K562 (cell line): ENCODE results near the gene FRYL. TPM values are rescaled to one million over a fixed set of nuclear protein-coding genes. Genes with fewer than 3 reads are reported as not detected.
A peak's percentile ranks its signal among the peaks of the same experiment; 100 is the strongest.

Source experiments
- CBX3 ChIP-seq, 2 experiments: IDR thresholded peaks; 1 replicate in 1 of 2; 2 replicates in 1 of 2; pipeline ENCODE4 v1.6.1; 2012; ENCODE audit warnings: inconsistent platforms in 2 of 2, low read length in 2 of 2, borderline replicate concordance in 1 of 2, control low read depth in 1 of 2
- DACH1 ChIP-seq: fragments of 450-650 bp; IDR thresholded peaks from 2 replicates; pipeline ENCODE4 v1.6.1; 2018; ENCODE audit not compliant: partially characterized antibody
- DPF2 ChIP-seq: fragments of 450-650 bp; IDR thresholded peaks from 2 replicates; pipeline ENCODE4 v1.6.1; 2016
- E2F8 ChIP-seq: fragments of 450-650 bp; IDR thresholded peaks from 2 replicates; pipeline ENCODE4 v1.7.1; 2018; ENCODE audit warnings: mild to moderate bottlenecking, low read depth; ENCODE audit not compliant: partially characterized antibody
- EHMT2 ChIP-seq: fragments of 450-650 bp; IDR thresholded peaks from 2 replicates; pipeline ENCODE4 v1.6.1; 2018; ENCODE audit warnings: antibody characterized with exemption
- FUS ChIP-seq: fragments of 200-400 bp; formaldehyde crosslinking; optimal IDR thresholded peaks from 2 replicates; pipeline ENCODE3; 2017; ENCODE audit warnings: low read depth, low read length
- HDAC1 ChIP-seq, 2 experiments: fragments of 450-650 bp; IDR thresholded peaks; 2 replicates each; pipeline ENCODE4 v1.6.1; 2016 to 2017; ENCODE audit warnings: inconsistent platforms in 1 of 2, mild to moderate bottlenecking in 1 of 2, moderate library complexity in 1 of 2
- HOXB6 ChIP-seq: fragments of 250-450 bp; sonication (Bioruptor Pico); IDR thresholded peaks from 2 replicates; pipeline ENCODE4 v1.5.1; 2022; ENCODE audit warnings: mild to moderate bottlenecking, borderline replicate concordance
- JUND ChIP-seq, 2 experiments: IDR thresholded peaks; 2 replicates in 1 of 2; 3 replicates in 1 of 2; pipeline ENCODE4 v1.6.1; 2011; ENCODE audit warnings: borderline replicate concordance in 2 of 2, low read depth in 2 of 2, low read length in 2 of 2, improper control_type of control experiment in 1 of 2, missing biosample characterization in 1 of 2, missing genetic modification characterization in 1 of 2, missing genetic modification reagents in 1 of 2
- MCM7 ChIP-seq, 2 experiments: fragments of 450-650 bp; IDR thresholded peaks; 2 replicates each; pipeline ENCODE4 v1.6.1; 2016 to 2018
- MLX ChIP-seq, 2 experiments: fragments of 450-650 bp in 1 of 2; sonication (generic) in 1 of 2; formaldehyde crosslinking; conservative IDR thresholded peaks; 2 replicates each; pipeline versions ENCODE4 v1.4.0 to v1.8.1; 2020 to 2022; ENCODE audit warnings: mild to moderate bottlenecking in 1 of 2, missing genetic modification reagents in 1 of 2
- NCOA1 ChIP-seq: fragments of 450-650 bp; IDR thresholded peaks from 2 replicates; pipeline ENCODE4 v1.6.1; 2016; ENCODE audit warnings: low read depth
- PATZ1 ChIP-seq: fragments of 250-450 bp; sonication (Bioruptor Pico); IDR thresholded peaks from 2 replicates; pipeline ENCODE4 v1.5.0; 2020; ENCODE audit warnings: mild to moderate bottlenecking, borderline replicate concordance
- RBM25 ChIP-seq: fragments of 200-400 bp; formaldehyde crosslinking; IDR thresholded peaks from 2 replicates; pipeline ENCODE4 v1.6.1; 2018; ENCODE audit warnings: low read length, low read depth, moderate library complexity; ENCODE audit not compliant: severe bottlenecking
- SP2 ChIP-seq: IDR thresholded peaks from 2 replicates; pipeline ENCODE4 v1.6.1; 2011; ENCODE audit warnings: mild to moderate bottlenecking, low read depth, low read length, moderate library complexity; ENCODE audit not compliant: poor library complexity, severe bottlenecking; ENCODE audit errors: extremely low read depth
- ZNF324 ChIP-seq: fragments of 250-450 bp; sonication (Bioruptor Pico); IDR thresholded peaks from 2 replicates; pipeline ENCODE4 v1.4.0; 2020; ENCODE audit warnings: mild to moderate bottlenecking
- ZNF75A ChIP-seq: fragments of 450-650 bp; formaldehyde crosslinking; IDR thresholded peaks from 2 replicates; pipeline ENCODE4 v1.4.0; 2020; ENCODE audit warnings: mild to moderate bottlenecking
- polyA plus RNA-seq, 8 experiments: library from polyadenylated mRNA; depleted of rRNA in 4 of 8; stranded (reverse) in 5 of 8; unstranded in 3 of 8; fragments of >200 nt; fragmentation: Nextera tagmentation in 2 of 8; fragmentation: Illumina TruSeq in 1 of 8; extraction: Ambion mirVana in 2 of 8; extraction: Trizol in 1 of 8; gene quantifications; 2 replicates each; pipeline versions ENCODE4 v1.2.1 to v1.2.3, GENCODE V29; 2011 to 2014; ENCODE audit warnings: inconsistent platforms in 1 of 8, missing spikeins in 1 of 8
- total RNA-seq, 7 experiments: library from RNA; depleted of rRNA in 6 of 7; stranded (reverse); fragments of >200 nt in 6 of 7; fragmentation: Illumina TruSeq in 2 of 7; extraction: Trizol in 2 of 7; gene quantifications; 2 replicates each; pipeline versions ENCODE4 v1.2.1 to v1.2.3, GENCODE V29; 2011 to 2021; ENCODE audit warnings: low replicate concordance in 1 of 7
- TF ChIP-seq, protein P1 (sequence below): conservative IDR thresholded peaks from 2 replicates; pipeline ENCODE4 v1.6.1; 2011; ENCODE audit warnings: low read depth, mild to moderate bottlenecking, low read length; ENCODE audit not compliant: control insufficient read depth
- TF ChIP-seq, protein P2 (sequence below): fragments of 450-650 bp; formaldehyde crosslinking; IDR thresholded peaks from 2 replicates; pipeline ENCODE4 v1.4.0; 2020; ENCODE audit warnings: mild to moderate bottlenecking

Gene FRYL
- total and polyA plus RNA-seq, 9 of the 15 experiments (the other 6 are each of a cell fraction or from before 2014, with no cell fraction given) = 7.2 to 34.9 (median 15.9) TPM

DNA sequence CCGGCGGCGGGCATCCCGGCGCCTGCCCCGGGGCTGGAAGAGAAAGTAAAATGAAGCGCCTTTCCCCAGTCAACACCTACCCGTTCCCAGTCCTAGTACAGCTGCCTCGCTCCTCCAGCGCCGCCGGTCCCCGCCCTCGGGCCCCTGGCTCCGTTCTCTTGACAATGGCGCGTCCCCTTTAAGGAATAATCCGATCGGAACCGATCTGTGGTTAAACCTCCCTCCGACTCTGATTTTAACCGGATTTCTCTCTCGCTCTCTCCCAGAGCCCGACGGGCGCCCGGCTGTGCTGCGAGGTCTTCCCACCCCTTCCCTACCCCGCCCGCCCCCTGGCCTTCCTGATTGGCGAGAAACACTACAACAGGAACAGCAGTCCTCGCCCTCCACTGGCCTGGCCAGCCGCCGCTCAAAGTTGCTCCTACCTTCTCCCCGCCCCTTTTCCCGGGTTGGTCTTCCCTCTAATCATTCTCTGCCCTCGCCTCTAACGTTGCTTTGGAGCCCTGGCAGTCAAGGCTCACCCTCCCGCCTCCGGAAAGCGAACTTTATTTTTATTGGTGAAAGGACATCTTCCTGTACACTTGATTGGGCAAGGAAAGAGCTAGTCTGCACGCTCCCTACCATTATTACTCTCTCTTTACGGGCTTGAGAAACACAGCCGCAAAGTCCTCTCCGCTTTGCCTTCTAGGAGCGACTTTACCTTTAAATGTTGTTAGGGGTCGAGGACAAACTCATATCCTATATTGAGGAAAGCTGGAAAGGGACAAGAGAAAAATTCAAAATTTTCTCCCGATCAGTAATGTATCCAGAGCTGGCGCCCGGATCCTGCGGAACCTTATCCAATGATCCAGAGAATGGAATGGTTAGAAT, at the start of gene FRYL (continued):
- no peak for TF ChIP-seq MLX (CRISPR knock-in tag; conservative IDR thresholded peaks at IDR 0.05)
- TF ChIP-seq DPF2 = no peak
- no peak for TF ChIP-seq NCOA1
- no peak for TF ChIP-seq CBX3 (IDR thresholded peaks at IDR 0.05; ENCODE audit: borderline replicate concordance in 1 of 2, low read length in 2 of 2)
- peak in 1 of 2 experiments; percentile 83; a peak in 2 of 4 replicates for TF ChIP-seq HDAC1 (IDR thresholded peaks at IDR 0.05)
- TF ChIP-seq ZNF75A (CRISPR knock-in tag) = no peak
- no peak for TF ChIP-seq DACH1
- no peak for TF ChIP-seq MCM7 (IDR thresholded peaks at IDR 0.05)
- TF ChIP-seq, protein P1, sequence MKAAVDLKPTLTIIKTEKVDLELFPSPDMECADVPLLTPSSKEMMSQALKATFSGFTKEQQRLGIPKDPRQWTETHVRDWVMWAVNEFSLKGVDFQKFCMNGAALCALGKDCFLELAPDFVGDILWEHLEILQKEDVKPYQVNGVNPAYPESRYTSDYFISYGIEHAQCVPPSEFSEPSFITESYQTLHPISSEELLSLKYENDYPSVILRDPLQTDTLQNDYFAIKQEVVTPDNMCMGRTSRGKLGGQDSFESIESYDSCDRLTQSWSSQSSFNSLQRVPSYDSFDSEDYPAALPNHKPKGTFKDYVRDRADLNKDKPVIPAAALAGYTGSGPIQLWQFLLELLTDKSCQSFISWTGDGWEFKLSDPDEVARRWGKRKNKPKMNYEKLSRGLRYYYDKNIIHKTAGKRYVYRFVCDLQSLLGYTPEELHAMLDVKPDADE = 0 out of 2 replicates have a peak, but pooled peaks have one; percentile 10
- TF ChIP-seq RBM25 = peak; percentile 93
- TF ChIP-seq HOXB6 (CRISPR knock-in tag) = no peak
- TF ChIP-seq, protein P2, sequence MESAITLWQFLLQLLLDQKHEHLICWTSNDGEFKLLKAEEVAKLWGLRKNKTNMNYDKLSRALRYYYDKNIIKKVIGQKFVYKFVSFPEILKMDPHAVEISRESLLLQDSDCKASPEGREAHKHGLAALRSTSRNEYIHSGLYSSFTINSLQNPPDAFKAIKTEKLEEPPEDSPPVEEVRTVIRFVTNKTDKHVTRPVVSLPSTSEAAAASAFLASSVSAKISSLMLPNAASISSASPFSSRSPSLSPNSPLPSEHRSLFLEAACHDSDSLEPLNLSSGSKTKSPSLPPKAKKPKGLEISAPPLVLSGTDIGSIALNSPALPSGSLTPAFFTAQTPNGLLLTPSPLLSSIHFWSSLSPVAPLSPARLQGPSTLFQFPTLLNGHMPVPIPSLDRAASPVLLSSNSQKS (CRISPR knock-in tag) = no peak
- no peak for TF ChIP-seq ZNF324 (CRISPR knock-in tag)
- TF ChIP-seq FUS = no peak
- TF ChIP-seq SP2 = peak; percentile 91
- TF ChIP-seq EHMT2 = no peak
- TF ChIP-seq PATZ1 = no peak
- TF ChIP-seq JUND (IDR thresholded peaks at IDR 0.05; ENCODE audit: borderline replicate concordance, low read depth, low read length) = peak; percentile 3; the same call in 1 of the 2 replicates
- TF ChIP-seq JUND (tag; IDR thresholded peaks at IDR 0.05; ENCODE audit: borderline replicate concordance, low read depth, low read length) = no peak; the same call in 2 of the 3 replicates
- no peak for TF ChIP-seq E2F8
